WI38 (cell line): ENCODE measurements around the gene MYO3B.

Experiments used
- H3K4me3 ChIP-seq: 2 replicates; pipeline ENCODE4 v1.5.1; 2011; ENCODE audit warnings: low read depth, mild to moderate bottlenecking, control low read depth, low read length
- CTCF ChIP-seq: IDR thresholded peaks from 2 replicates; pipeline ENCODE4 v1.5.1; 2012; ENCODE audit warnings: low read depth, mild to moderate bottlenecking, control low read depth, low read length

MYO3B gene

GRCh38 chr2:170369228-170369627 lies 191.3 kb downstream of the MYO3B start:
- H3K4me3 ChIP-seq: no peak overlapping the region
- no peak for TF ChIP-seq CTCF

DNA sequence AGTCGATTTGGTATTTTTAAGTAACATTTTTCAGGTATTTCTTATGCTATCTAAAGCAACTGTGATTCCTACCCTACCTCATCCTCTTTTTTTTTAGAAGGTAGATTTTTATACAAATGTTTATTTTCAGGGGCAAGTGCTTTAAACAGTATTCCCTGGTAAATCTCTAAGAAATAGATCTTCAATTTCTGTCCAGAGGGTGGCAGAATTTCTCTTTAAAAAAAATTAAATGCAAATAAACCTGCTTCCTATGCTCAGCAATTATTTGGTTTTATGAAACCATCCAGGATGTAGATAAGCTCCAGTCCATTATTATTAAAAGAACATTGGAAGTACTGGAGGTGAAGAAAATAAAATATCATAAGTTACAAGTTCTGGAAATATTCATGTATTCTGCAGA lies 191.9 kb downstream of the MYO3B start:
- no peak overlapping the region for H3K4me3 ChIP-seq
- TF ChIP-seq CTCF: no peak

DNA sequence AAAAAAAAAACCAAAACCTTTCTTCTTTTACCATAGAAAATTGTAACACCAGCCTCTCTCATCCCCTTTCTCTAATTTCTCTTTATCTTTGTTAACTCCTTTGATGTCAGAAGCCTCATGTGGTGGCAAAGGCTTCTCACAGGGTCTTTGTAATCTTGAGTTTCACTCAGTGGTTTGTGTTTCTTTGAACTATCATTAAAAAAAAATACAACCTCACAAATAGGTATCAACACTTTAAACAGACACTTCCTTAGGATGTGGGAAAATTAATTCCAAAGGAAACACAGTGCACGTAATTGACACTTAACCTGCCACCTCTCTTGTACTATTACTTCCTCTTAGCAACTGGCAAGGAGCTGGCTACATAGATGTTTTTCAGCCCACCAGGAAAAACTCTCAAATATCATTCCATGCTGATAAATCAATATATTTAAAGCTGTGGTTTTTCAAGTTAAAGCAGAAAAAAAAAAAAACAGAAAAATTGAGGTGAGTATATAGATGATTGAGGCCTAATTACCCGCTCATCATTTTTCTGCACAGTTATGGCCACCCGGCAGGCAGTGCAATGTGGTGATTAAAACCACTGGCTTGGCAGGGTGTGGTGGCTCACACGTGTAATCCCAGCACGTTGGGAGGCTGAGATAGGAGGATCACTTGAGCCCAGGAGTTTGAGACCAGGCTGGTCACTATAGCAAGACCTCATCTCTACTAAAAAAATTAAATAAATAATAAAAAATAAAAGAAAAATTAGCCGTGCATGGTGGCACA lies 193.5 kb downstream of the MYO3B start:
- H3K4me3 ChIP-seq: no peak overlapping the region
- no peak for TF ChIP-seq CTCF

GRCh38 chr2:170375192-170375591 lies 197.2 kb downstream of the MYO3B start:
- no peak for TF ChIP-seq CTCF
- H3K4me3 ChIP-seq: no peak overlapping the region

- TF ChIP-seq CTCF: no peak
- H3K4me3 ChIP-seq: no peak overlapping the region
These were observed 199.7 kb downstream of the MYO3B start for GRCh38 chr2:170377500-170378207.

- no peak for TF ChIP-seq CTCF
- H3K4me3 ChIP-seq: no peak overlapping the region
These were observed 202.3 kb downstream of the MYO3B start for GRCh38 chr2:170380267-170380666.

- no peak overlapping the region for H3K4me3 ChIP-seq
- TF ChIP-seq CTCF: no peak
These were observed 203.7 kb downstream of the MYO3B start for GRCh38 chr2:170381678-170382077.
